Keratinocyte (primary cell): ENCODE results near the gene GLT6D1. TPM values are rescaled to one million over a fixed set of nuclear protein-coding genes. Genes with fewer than 3 reads are reported as not detected.

Experiments
- DNase-seq: peaks from one replicate; pipeline ENCODE4 v3.0.0-alpha.2; 2011; ENCODE audit warnings: low read depth, missing footprints, low spot score
- FAIRE-seq: peaks from 2 replicates; lab custom pipeline; 2011; peaks lifted over from hg19 to GRCh38; lab: Jason Lieb, UNC
- H2AFZ ChIP-seq: 2 replicates; pipeline ENCODE4 v1.6.0; 2012; ENCODE audit warnings: low read length, control low read depth, inconsistent platforms; ENCODE audit not compliant: control insufficient read depth
- H3K27ac ChIP-seq: 2 replicates; pipeline ENCODE4 v1.5.1; 2011; ENCODE audit warnings: low read length; ENCODE audit not compliant: control insufficient read depth, insufficient read depth
- H3K27me3 ChIP-seq: 3 replicates; pipeline ENCODE4 v1.6.0; 2011; ENCODE audit warnings: low read length; ENCODE audit not compliant: control insufficient read depth, insufficient read depth; ENCODE audit errors: extremely low read depth
- H3K36me3 ChIP-seq, 2 experiments: 2 replicates in 1 of 2; 3 replicates in 1 of 2; pipeline ENCODE4 v1.5.1; 2011; ENCODE audit warnings: low read length in 2 of 2, mild to moderate bottlenecking in 1 of 2; ENCODE audit not compliant: control insufficient read depth in 2 of 2, insufficient read depth in 2 of 2; ENCODE audit errors: extremely low read depth in 1 of 2
- H3K4me1 ChIP-seq: 3 replicates; pipeline ENCODE4 v1.5.1; 2011; ENCODE audit warnings: low read length; ENCODE audit not compliant: control insufficient read depth, insufficient read depth; ENCODE audit errors: extremely low read depth
- H3K4me2 ChIP-seq: 3 replicates; pipeline ENCODE4 v1.6.0; 2011; ENCODE audit warnings: low read depth, low read length; ENCODE audit not compliant: control insufficient read depth, insufficient read depth; ENCODE audit errors: extremely low read depth
- H3K4me3 ChIP-seq, 3 experiments: fragments of 200-600 bp in 1 of 3; sonication (generic) in 1 of 3; 2 replicates in 2 of 3; 3 replicates in 1 of 3; pipeline ENCODE4 v1.5.1; 2011 to 2016; ENCODE audit warnings: low read length in 3 of 3, mild to moderate bottlenecking in 3 of 3, control low read depth in 2 of 3, inconsistent platforms in 1 of 3, low read depth in 1 of 3, mixed read lengths in 1 of 3, mixed run types in 1 of 3, moderate library complexity in 1 of 3; ENCODE audit not compliant: control insufficient read depth in 2 of 3, insufficient read depth in 2 of 3; ENCODE audit errors: extremely low read depth in 1 of 3
- H3K79me2 ChIP-seq: 2 replicates; pipeline ENCODE4 v1.6.0; 2012; ENCODE audit warnings: low read length; ENCODE audit not compliant: control insufficient read depth, insufficient read depth
- H3K9ac ChIP-seq: 3 replicates; pipeline ENCODE4 v1.6.0; 2011; ENCODE audit warnings: low read length; ENCODE audit not compliant: control insufficient read depth, insufficient read depth; ENCODE audit errors: extremely low read depth
- H3K9me1 ChIP-seq: 3 replicates; pipeline ENCODE4 v1.6.0; 2011; ENCODE audit warnings: low read length; ENCODE audit not compliant: control insufficient read depth, insufficient read depth; ENCODE audit errors: extremely low read depth
- H3K9me3 ChIP-seq: 2 replicates; pipeline ENCODE4 v1.5.1; 2012; ENCODE audit warnings: low read depth, low read length; ENCODE audit not compliant: control insufficient read depth
- H4K20me1 ChIP-seq: 3 replicates; pipeline ENCODE4 v1.6.0; 2011; ENCODE audit warnings: low read length; ENCODE audit not compliant: control insufficient read depth, insufficient read depth; ENCODE audit errors: extremely low read depth
- CTCF ChIP-seq, 3 experiments: IDR thresholded peaks in 1 of 3; conservative IDR thresholded peaks in 1 of 3; optimal IDR thresholded peaks in 1 of 3; 2 replicates in 2 of 3; 3 replicates in 1 of 3; pipeline versions ENCODE3 to v1.5.1; 2011; ENCODE audit warnings: low read length in 3 of 3, mild to moderate bottlenecking in 3 of 3, moderate library complexity in 2 of 3, control low read depth in 1 of 3, inconsistent platforms in 1 of 3; ENCODE audit not compliant: insufficient read depth in 2 of 3; ENCODE audit errors: extremely low read depth in 1 of 3
- EZH2 ChIP-seq: IDR thresholded peaks from one replicate; pipeline ENCODE4 v1.6.1; 2012; ENCODE audit warnings: inconsistent platforms, mild to moderate bottlenecking, low read length, moderate library complexity
- dilution Hi-C: fragments of 300-500 bp; cut with MboI; formaldehyde crosslinking; loops from one replicate; pipeline ENCODE4 v1.7.0; 2020; ENCODE audit warnings: low sequenced_read_pairs; ENCODE audit not compliant: extremely low pct_ligation_motif_present
- polyA minus RNA-seq, 3 experiments: library from RNA; depleted of rRNA, polyadenylated mRNA; stranded (reverse); fragments of >200 nt; gene quantifications; 1 replicate in 1 of 3; 2 replicates in 1 of 3; 3 replicates in 1 of 3; pipeline ENCODE4 v1.2.3, GENCODE V29; 2011
- polyA plus RNA-seq, 5 experiments: library from polyadenylated mRNA; depleted of rRNA in 3 of 5; stranded (reverse) in 3 of 5; stranded (forward) in 1 of 5; unstranded in 1 of 5; fragments of >200 nt; gene quantifications; 1 replicate in 1 of 5; 2 replicates in 3 of 5; 3 replicates in 1 of 5; pipeline versions ENCODE4 v1.2.1 to v1.2.3, GENCODE V29; 2011 to 2012; ENCODE audit warnings: missing spikeins in 2 of 5, low read depth in 1 of 5, low replicate concordance in 1 of 5

The GLT6D1 gene
- not detected in 3 replicates for polyA plus RNA-seq
- polyA plus RNA-seq (2011; ENCODE audit: low read depth), result not detected
- not detected in 2 replicates for polyA plus RNA-seq (2011; cell fraction: cytosol; rRNA removed)
- polyA plus RNA-seq (2011; cell fraction: nucleus; rRNA removed), result not detected in 2 replicates
- not detected in 2 replicates for polyA plus RNA-seq (2012; ENCODE audit: low replicate concordance)
- polyA minus RNA-seq, result not detected in 3 replicates
- not detected for polyA minus RNA-seq (2011; cell fraction: cytosol; rRNA and poly(A)+ RNA removed)
- not detected in 2 replicates for polyA minus RNA-seq (2011; cell fraction: nucleus; rRNA and poly(A)+ RNA removed)

GRCh38 chr9:135639196-135639595, at the start of gene GLT6D1:
Gene GLT6D1, minus strand, starts transcription at chr9:135639540. Its CDS starts 353 bp downstream, at chr9:135639187.
- Histone ChIP-seq H3K4me2 (no peak within 1 kb of the TSS), H3K4me3 (no peak within 1 kb of the TSS), H3K4me1 (no peaks in the 10 kb centered on the region), H4K20me1 (no peaks in the 10 kb centered on the region), H3K36me3 (no peaks in the 10 kb centered on the region), H3K79me2 (no peaks in the 10 kb centered on the region), H3K27me3 (no peaks in the 10 kb centered on the region), H3K9me1 (no peaks in the 10 kb centered on the region), H3K9ac (no peak within 1 kb of the TSS), H2AFZ (no peak within 1 kb of the TSS), H3K9me3 (peaks cover under 1% of the 10 kb centered on the region), H3K27ac (no peak within 1 kb of the TSS)
- no peak for DNase-seq
- TF ChIP-seq EZH2 (no peak), CTCF (optimal IDR thresholded peaks at IDR 0.05 in 1 of 3, IDR thresholded peaks at IDR 0.05 in 1 of 3, conservative IDR thresholded peaks at IDR 0.05 in 1 of 3; ENCODE audit: extremely low read depth in 1 of 3, insufficient read depth in 2 of 3, low read length in 3 of 3) (no peak)
- dilution Hi-C loops, result no loop called here
- no peak for FAIRE-seq

GRCh38 chr9:135689011-135689410, 49.7 kb upstream of the GLT6D1 start:
- H3K4me2 ChIP-seq, result no peak overlapping the region
- dilution Hi-C loops, result no loop called here
- DNase-seq, result no peak
- TF ChIP-seq EZH2, result no peak
- no peak for TF ChIP-seq CTCF (optimal IDR thresholded peaks at IDR 0.05 in 1 of 3, IDR thresholded peaks at IDR 0.05 in 1 of 3, conservative IDR thresholded peaks at IDR 0.05 in 1 of 3; ENCODE audit: extremely low read depth in 1 of 3, insufficient read depth in 2 of 3, low read length in 3 of 3)
- no peaks in the 10 kb centered on the region for H3K9me1 ChIP-seq
- no peak overlapping the region for H3K9ac ChIP-seq
- H3K27ac ChIP-seq, result no peak overlapping the region
- no peak overlapping the region for H3K4me3 ChIP-seq
- peaks cover 1% of the 10 kb centered on the region for H3K9me3 ChIP-seq
- FAIRE-seq, result no peak
- H4K20me1 ChIP-seq, result no peaks in the 10 kb centered on the region
- H3K27me3 ChIP-seq, result peaks cover 13% of the 10 kb centered on the region
- no peaks in the 10 kb centered on the region for H3K36me3 ChIP-seq
- H3K4me1 ChIP-seq, result no peaks in the 10 kb centered on the region
- no peaks in the 10 kb centered on the region for H3K79me2 ChIP-seq
- H2AFZ ChIP-seq, result no peak overlapping the region
